Neural crest cell (in vitro differentiated cells): ENCODE data around the gene SLX4. TPM values are rescaled to one million over a fixed set of nuclear protein-coding genes. Genes with fewer than 3 reads are reported as not detected.

ENCODE experiments used
- DNase-seq: peaks from one replicate; pipeline ENCODE4 v3.0.0; 2021; ENCODE audit warnings: low read depth, mixed read lengths, low spot score
- H3K27ac Mint-ChIP-seq: one replicate; pipeline ENCODE4 v1.8.0; 2021; ENCODE audit warnings: mild to moderate bottlenecking, mixed read lengths; ENCODE audit not compliant: unreplicated experiment
- H3K27me3 Mint-ChIP-seq: 2 replicates; pipeline ENCODE4 v1.8.0; 2021; ENCODE audit warnings: low read depth, mild to moderate bottlenecking, mixed read lengths
- H3K36me3 Mint-ChIP-seq: 2 replicates; pipeline ENCODE4 v1.8.0; 2021; ENCODE audit warnings: low read depth, mild to moderate bottlenecking, mixed read lengths
- H3K4me1 Mint-ChIP-seq: 2 replicates; pipeline ENCODE4 v1.8.0; 2021; ENCODE audit warnings: mixed read lengths
- H3K4me3 Mint-ChIP-seq: one replicate; pipeline ENCODE4 v1.8.0; 2021; ENCODE audit warnings: mild to moderate bottlenecking, mixed read lengths
- H3K9me3 Mint-ChIP-seq: 2 replicates; pipeline ENCODE4 v1.8.0; 2021; ENCODE audit warnings: mixed read lengths
- CTCF ChIP-seq: fragments of 200-600 bp; sonication (generic); conservative IDR thresholded peaks from 2 replicates; pipeline ENCODE4 v1.5.0; 2021; ENCODE audit warnings: antibody characterized with exemption, mild to moderate bottlenecking
- total RNA-seq: library from RNA; stranded (reverse); gene quantifications from 2 replicates; pipeline ENCODE4 v1.2.1, GENCODE V29; 2021

The SLX4 gene
- total RNA-seq, 1 donor from 2014 or later: 17.7 TPM

GRCh38 chr16:3598236-3598635 lies 13.2 kb downstream of the SLX4 start:
- H3K4me1 Mint-ChIP-seq: no peaks in the 10 kb centered on the region

DNA sequence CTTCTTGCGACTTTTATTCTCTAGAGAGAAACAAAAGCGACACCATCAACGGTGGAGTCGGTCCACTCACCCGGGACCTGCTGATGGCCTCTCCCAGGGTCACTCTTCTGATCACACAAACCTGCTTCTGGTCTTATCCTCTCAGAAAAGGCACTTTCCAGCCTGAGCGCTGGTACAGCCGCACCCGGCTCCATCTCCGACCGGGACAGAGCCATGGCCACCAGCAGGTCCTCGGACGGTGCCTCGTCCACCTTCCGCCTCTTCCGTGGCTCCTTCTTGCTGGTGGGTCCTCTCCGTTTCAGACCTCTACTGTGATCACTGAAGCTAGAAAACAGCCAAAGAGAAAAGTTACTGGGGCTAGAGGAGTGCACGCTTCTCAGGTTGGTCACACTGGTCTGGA lies 13.7 kb downstream of the SLX4 start:
- Mint-ChIP-seq H3K9me3 (peaks cover 3% of the 10 kb centered on the region), H3K4me3 (no peak overlapping the region), H3K27me3 (no peaks in the 10 kb centered on the region), H3K36me3 (peaks cover 33% of the 10 kb centered on the region), H3K4me1 (no peaks in the 10 kb centered on the region), H3K27ac (no peak overlapping the region)
- TF ChIP-seq CTCF: no peak
- no peak for DNase-seq

More at GRCh38 chr16:3598236-3598635, 13.2 kb downstream of the SLX4 start:
- DNase-seq: no peak
- Mint-ChIP-seq H3K36me3 (peaks cover 35% of the 10 kb centered on the region), H3K27me3 (no peaks in the 10 kb centered on the region), H3K9me3 (peaks cover 3% of the 10 kb centered on the region), H3K4me3 (no peak overlapping the region), H3K27ac (no peak overlapping the region)
- no peak for TF ChIP-seq CTCF

DNA sequence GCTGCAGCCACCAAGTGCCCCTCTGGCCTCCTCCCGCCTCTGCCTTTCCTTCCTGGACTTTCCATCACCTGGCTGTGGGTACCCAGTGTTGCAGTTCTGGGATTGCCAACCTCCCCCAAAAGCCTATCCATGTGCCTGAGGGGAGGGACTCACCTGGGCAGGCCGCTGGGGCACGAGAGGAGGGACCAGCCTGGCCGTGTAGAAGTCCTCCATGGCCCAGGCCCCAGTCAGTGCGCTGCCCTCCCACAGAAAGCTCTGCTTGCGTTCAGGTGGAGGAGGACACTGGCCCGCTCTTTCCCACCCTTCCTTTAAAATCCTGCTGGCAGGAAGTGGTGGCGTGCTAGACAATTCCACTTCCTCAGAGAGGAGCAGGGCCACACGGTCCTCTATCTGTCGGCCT lies 14.2 kb downstream of the SLX4 start:
- H3K27ac Mint-ChIP-seq: no peak overlapping the region
- no peak for TF ChIP-seq CTCF
- H3K9me3 Mint-ChIP-seq: peaks cover 3% of the 10 kb centered on the region
- H3K4me3 Mint-ChIP-seq: no peak overlapping the region
- peaks cover 30% of the 10 kb centered on the region for H3K36me3 Mint-ChIP-seq
- no peaks in the 10 kb centered on the region for H3K4me1 Mint-ChIP-seq
- no peaks in the 10 kb centered on the region for H3K27me3 Mint-ChIP-seq
- DNase-seq: no peak

DNA sequence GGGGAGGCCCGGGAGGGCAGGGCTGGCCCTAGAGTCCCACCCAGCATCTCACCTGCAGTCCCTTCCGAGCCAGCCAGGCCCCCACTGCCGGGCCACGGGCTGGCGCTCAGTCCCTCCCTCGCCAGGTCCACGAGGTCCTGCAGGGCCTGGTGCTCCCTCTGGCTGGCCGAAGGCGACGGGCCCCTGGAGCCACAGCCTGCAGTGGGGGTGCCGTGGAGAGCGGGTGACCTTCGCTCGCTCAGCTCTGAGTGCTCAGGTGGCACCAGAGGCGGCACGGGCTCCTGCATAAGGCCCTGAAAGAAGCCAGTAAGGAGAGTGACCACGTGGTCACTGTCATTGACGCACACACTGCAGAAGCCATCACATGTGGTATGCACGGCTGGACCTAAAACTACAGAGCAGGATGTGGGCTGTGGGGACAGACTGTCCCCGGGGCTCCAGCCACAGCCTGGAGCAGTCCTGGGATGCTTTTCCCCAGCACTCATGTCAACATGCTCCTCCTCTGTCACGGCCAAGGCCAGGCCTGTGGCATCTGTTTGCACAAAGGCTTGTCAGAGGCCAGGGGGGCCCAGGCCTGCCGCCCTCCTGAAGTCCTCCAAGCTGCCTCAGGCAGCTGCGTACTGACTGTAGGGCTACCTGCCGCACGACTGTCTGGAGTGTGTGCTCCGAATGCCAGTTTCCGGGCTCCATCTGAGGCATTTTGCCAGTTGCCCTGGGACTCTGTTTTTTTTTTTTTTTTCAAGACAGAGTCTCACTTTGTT lies 15.1 kb downstream of the SLX4 start:
- H3K36me3 Mint-ChIP-seq: peaks cover 21% of the 10 kb centered on the region
- H3K4me1 Mint-ChIP-seq: no peaks in the 10 kb centered on the region
- no peak for DNase-seq
- peaks cover 3% of the 10 kb centered on the region for H3K9me3 Mint-ChIP-seq
- no peak overlapping the region for H3K27ac Mint-ChIP-seq
- no peak overlapping the region for H3K4me3 Mint-ChIP-seq
- no peak for TF ChIP-seq CTCF
- no peaks in the 10 kb centered on the region for H3K27me3 Mint-ChIP-seq

- Mint-ChIP-seq H3K9me3 (no peaks in the 10 kb centered on the region), H3K4me3 (no peak overlapping the region), H3K27me3 (no peaks in the 10 kb centered on the region), H3K4me1 (no peaks in the 10 kb centered on the region), H3K27ac (no peak overlapping the region), H3K36me3 (peaks cover 20% of the 10 kb centered on the region)
- no peak for TF ChIP-seq CTCF
- no peak for DNase-seq
Measured at GRCh38 chr16:3595521-3596021, 15.8 kb downstream of the SLX4 start.
